Ascending aorta (tissue), 2 donors: ENCODE data around the gene PTPRK. TPM values are rescaled to one million over a fixed set of nuclear protein-coding genes. Genes with fewer than 3 reads are reported as not detected.

Experiments used
- DNase-seq, 2 donors: peaks; one replicate each; pipeline ENCODE4 v3.0.0-alpha.2; 2019; ENCODE audit warnings: low spot score in 2 of 2
- H3K27ac ChIP-seq, 2 donors: fragments of 200-600 bp; sonication (generic); one replicate each; pipeline ENCODE4 v1.5.1; 2016 to 2017; ENCODE audit warnings: mild to moderate bottlenecking in 1 of 2
- H3K27me3 ChIP-seq: fragments of 200-600 bp; sonication (generic); one replicate; pipeline ENCODE4 v1.5.1; 2017
- H3K36me3 ChIP-seq, 2 donors: fragments of 200-600 bp; sonication (generic); one replicate each; pipeline ENCODE4 v1.5.1; 2016
- H3K4me1 ChIP-seq, 2 donors: fragments of 200-600 bp; sonication (generic); one replicate each; pipeline ENCODE4 v1.5.1; 2016 to 2017; ENCODE audit warnings: mild to moderate bottlenecking in 1 of 2
- H3K4me3 ChIP-seq, 2 donors: fragments of 200-600 bp; sonication (generic); one replicate each; pipeline ENCODE4 v1.5.1; 2016 to 2017; ENCODE audit warnings: mild to moderate bottlenecking in 1 of 2
- H3K9me3 ChIP-seq, 2 donors: fragments of 200-600 bp; sonication (generic); one replicate each; pipeline ENCODE4 v1.5.1; 2016
- CTCF ChIP-seq, 3 experiments: fragments of 200-600 bp in 2 of 3; fragments of 450-650 bp in 1 of 3; sonication (generic) in 2 of 3; IDR thresholded peaks; one replicate each; pipeline ENCODE4 v1.5.1; 2016 to 2019; ENCODE audit warnings: antibody characterized with exemption in 3 of 3, mild to moderate bottlenecking in 1 of 3, moderate library complexity in 1 of 3
- intact Hi-C: fragments of 100-400 bp; cut with DNase I; formaldehyde crosslinking; loops from one replicate; pipeline ENCODE4 v1.15.1; 2023
- total RNA-seq: library from RNA; depleted of rRNA; stranded (reverse); fragments of >200 nt; gene quantifications from one replicate; pipeline ENCODE4 v1.1.0, GENCODE V29; 2016

Gene PTPRK
- total RNA-seq, 1 donor from 2014 or later = 73.1 TPM

GRCh38 chr6:127956956-127957355 lies 563.4 kb downstream of the PTPRK start:
- Histone ChIP-seq H3K27me3 (no peaks in the 10 kb centered on the region), H3K27ac (no peak overlapping the region), H3K4me1 (no peaks in the 10 kb centered on the region), H3K4me3 (no peak overlapping the region), H3K9me3 (no peaks in the 10 kb centered on the region), H3K36me3 (no peaks in the 10 kb centered on the region)
- intact Hi-C loops = no loop called here
- no peak for DNase-seq
- TF ChIP-seq CTCF (IDR thresholded peaks at IDR 0.05) = no peak

GRCh38 chr6:127956260-127956888 lies 564.0 kb downstream of the PTPRK start:
- Histone ChIP-seq H3K27me3 (no peaks in the 10 kb centered on the region), H3K4me3 (no peak overlapping the region), H3K36me3 (no peaks in the 10 kb centered on the region), H3K4me1 (no peaks in the 10 kb centered on the region), H3K27ac (no peak overlapping the region), H3K9me3 (no peaks in the 10 kb centered on the region)
- intact Hi-C loops = no loop called here
- TF ChIP-seq CTCF (IDR thresholded peaks at IDR 0.05) = no peak
- DNase-seq = no peak

- Histone ChIP-seq H3K27ac (no peak overlapping the region), H3K27me3 (no peaks in the 10 kb centered on the region), H3K36me3 (no peaks in the 10 kb centered on the region), H3K4me1 (no peaks in the 10 kb centered on the region), H3K4me3 (no peak overlapping the region), H3K9me3 (no peaks in the 10 kb centered on the region)
- intact Hi-C loops = no loop called here
- TF ChIP-seq CTCF (IDR thresholded peaks at IDR 0.05) = no peak
- no peak for DNase-seq
Measured at GRCh38 chr6:127954082-127954481, 566.3 kb downstream of the PTPRK start.

GRCh38 chr6:127952831-127953230 lies 567.6 kb downstream of the PTPRK start:
- intact Hi-C loops = no loop called here
- no peaks in the 10 kb centered on the region for H3K27me3 ChIP-seq
- no peak overlapping the region for H3K27ac ChIP-seq
- no peak overlapping the region for H3K4me3 ChIP-seq
- no peaks in the 10 kb centered on the region for H3K36me3 ChIP-seq
- no peaks in the 10 kb centered on the region for H3K9me3 ChIP-seq
- TF ChIP-seq CTCF (IDR thresholded peaks at IDR 0.05) = no peak
- no peak for DNase-seq
- H3K4me1 ChIP-seq = no peaks in the 10 kb centered on the region

GRCh38 chr6:127952176-127952575 lies 568.2 kb downstream of the PTPRK start:
- Histone ChIP-seq H3K36me3 (no peaks in the 10 kb centered on the region), H3K27me3 (no peaks in the 10 kb centered on the region), H3K9me3 (no peaks in the 10 kb centered on the region), H3K4me3 (no peak overlapping the region), H3K4me1 (no peaks in the 10 kb centered on the region), H3K27ac (no peak overlapping the region)
- intact Hi-C loops = no loop called here
- TF ChIP-seq CTCF (IDR thresholded peaks at IDR 0.05) = no peak
- no peak for DNase-seq
